ENCODE measurements around the gene NRIP1. TPM values are rescaled to one million over a fixed set of nuclear protein-coding genes. Genes with fewer than 3 reads are reported as not detected.
"Not testable (repeated sequence)": the region's sequence is repeated elsewhere in the genome, so short reads cannot be mapped to it uniquely, and the experiment has no call there.

NRIP1 gene
- total RNA-seq, 2 donors from 2014 or later: 14.1 to 18.1 TPM

DNA sequence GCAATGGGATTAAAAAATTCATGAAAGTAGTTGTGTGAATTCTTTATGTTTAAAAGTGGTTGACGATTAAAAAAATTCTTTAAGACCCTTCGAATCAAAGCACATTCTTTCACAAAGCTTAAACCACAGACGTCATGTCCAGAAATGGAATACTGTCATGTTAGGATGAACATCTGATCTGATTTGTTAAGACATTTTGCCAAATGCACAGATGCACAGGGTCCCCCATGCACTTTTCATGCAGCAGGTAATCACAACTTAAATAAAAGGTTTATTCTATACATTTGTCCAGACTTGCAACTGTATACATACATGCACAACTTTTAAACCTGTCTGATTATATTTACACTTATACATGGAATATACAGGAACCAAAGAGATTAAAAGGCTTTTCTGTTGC lies 103.3 kb downstream of the NRIP1 start:
- Mint-ChIP-seq H3K9me3 (no peaks in the 10 kb centered on the region), H3K27me3 (ENCODE audit: low read depth) (no peaks in the 10 kb centered on the region), H3K4me3 (no peak overlapping the region), H3K27ac (no peak overlapping the region), H3K4me1 (ENCODE audit: low read depth) (no peaks in the 10 kb centered on the region), H3K36me3 (ENCODE audit: insufficient read depth in 2 of 2) (peaks cover 0 to 3% of the 10 kb centered on the region in 2 donors)
- DNase-seq (no peak), ATAC-seq (replicated peaks in 1 of 2) (no peak)

DNA sequence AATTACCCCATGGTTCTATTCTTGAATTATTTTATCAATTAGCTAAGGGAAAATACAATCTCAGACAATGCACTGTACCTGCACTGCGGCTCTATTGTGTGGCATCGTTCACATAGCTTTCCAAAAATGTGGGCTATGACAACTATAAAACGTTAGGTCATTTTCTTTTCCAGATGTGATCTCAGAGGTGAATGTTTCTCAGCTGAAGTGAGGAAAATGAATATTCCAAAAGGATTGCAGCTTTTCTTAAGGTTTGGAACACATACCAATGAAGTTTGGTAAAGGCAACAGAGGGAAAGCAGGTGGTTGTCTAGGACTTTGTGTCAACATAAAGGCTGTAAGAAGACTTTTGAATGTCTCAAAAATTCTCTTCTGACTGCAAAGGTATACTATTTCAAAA lies 105.5 kb downstream of the NRIP1 start:
- Mint-ChIP-seq H3K9me3 (no peaks in the 10 kb centered on the region), H3K27me3 (ENCODE audit: low read depth) (no peaks in the 10 kb centered on the region), H3K4me1 (ENCODE audit: low read depth) (no peaks in the 10 kb centered on the region), H3K36me3 (ENCODE audit: insufficient read depth in 2 of 2) (no peaks in the 10 kb centered on the region), H3K27ac (no peak overlapping the region), H3K4me3 (no peak overlapping the region)
- no peak for ATAC-seq (replicated peaks in 1 of 2)
- no peak for DNase-seq

DNA sequence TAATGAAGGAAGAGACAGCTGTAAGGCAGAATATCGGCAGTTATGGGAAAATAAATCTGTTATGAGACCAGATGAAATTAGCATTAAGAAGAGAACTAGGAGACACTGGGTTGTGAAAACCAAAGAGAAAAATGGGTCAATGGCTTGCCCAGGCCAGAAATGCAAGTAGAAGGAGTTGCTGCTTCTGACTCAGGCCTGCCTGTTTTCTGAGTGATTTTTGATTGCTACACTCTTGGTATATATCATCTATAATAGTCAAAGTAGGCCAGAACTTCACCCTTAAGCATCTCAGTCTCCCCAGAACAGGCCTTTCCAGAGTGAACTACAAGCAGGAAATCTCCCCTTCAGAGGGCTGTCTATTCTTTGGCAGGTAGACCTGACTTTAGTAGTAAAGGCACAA lies 107.0 kb downstream of the NRIP1 start:
- Mint-ChIP-seq H3K4me3 (no peak overlapping the region), H3K36me3 (ENCODE audit: insufficient read depth in 2 of 2) (no peaks in the 10 kb centered on the region), H3K4me1 (ENCODE audit: low read depth) (no peaks in the 10 kb centered on the region), H3K27me3 (ENCODE audit: low read depth) (no peaks in the 10 kb centered on the region), H3K9me3 (no peaks in the 10 kb centered on the region), H3K27ac (no peak overlapping the region)
- no peak for DNase-seq
- ATAC-seq (replicated peaks in 1 of 2): no peak

DNA sequence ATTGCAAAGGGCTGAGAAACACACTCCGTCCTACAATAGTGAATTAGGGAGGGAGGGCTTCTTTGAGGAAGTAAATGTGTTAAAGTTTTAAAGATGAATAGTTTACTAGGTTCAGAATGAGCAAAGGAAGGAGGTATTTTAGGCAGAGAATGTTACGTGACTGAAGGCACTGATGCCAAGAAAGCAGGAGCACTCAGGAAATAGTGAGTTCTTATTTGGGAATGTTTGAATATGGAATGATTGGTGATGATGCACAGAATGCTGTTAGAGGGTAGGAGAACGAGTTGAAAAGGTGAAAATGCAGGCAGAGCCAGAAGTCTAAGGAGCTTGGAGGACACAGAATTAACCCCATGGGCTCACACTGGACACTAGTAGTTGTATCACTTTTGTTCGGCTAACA lies 108.0 kb downstream of the NRIP1 start:
- H3K4me1 Mint-ChIP-seq (ENCODE audit: low read depth): no peaks in the 10 kb centered on the region
- no peaks in the 10 kb centered on the region for H3K27me3 Mint-ChIP-seq (ENCODE audit: low read depth)
- no peak overlapping the region for H3K4me3 Mint-ChIP-seq
- DNase-seq (no peak), ATAC-seq (replicated peaks in 1 of 2) (no peak)
- H3K36me3 Mint-ChIP-seq (ENCODE audit: insufficient read depth in 2 of 2): no peaks in the 10 kb centered on the region
- H3K9me3 Mint-ChIP-seq: no peaks in the 10 kb centered on the region
- H3K27ac Mint-ChIP-seq: no peak overlapping the region

DNA sequence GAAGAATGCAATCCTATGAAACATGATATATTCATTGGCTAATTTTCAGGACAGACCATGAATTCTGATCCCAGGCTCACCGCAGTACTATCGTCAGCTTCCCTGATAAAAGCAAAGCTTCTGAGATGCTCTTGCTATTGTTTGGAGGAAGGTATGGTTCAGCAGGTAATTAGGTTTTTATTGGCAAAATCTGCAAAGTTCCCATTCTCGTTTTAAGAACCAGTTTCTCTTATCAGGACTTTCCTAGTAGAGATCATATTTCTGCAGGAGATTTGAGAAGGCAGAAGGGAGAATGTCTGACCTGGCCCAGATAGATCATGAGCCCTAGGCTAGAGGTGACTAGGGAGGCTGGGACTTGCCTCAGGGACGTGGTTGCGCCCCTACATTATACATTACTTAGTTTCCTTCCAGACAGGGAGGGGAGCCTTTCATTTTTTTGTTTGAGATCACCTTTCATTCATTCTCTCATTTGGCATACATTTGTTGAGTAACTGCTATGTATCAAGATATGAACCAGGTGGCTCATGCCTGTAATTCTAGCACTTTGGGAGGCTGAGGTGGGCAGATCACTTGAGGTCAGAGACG lies 108.8 kb downstream of the NRIP1 start:
- DNase-seq: no peak
- Mint-ChIP-seq H3K9me3 (no peaks in the 10 kb centered on the region), H3K27me3 (ENCODE audit: low read depth) (no peaks in the 10 kb centered on the region), H3K4me1 (ENCODE audit: low read depth) (no peaks in the 10 kb centered on the region), H3K27ac (no peak overlapping the region), H3K4me3 (no peak overlapping the region), H3K36me3 (ENCODE audit: insufficient read depth in 2 of 2) (no peaks in the 10 kb centered on the region)
- ATAC-seq (replicated peaks in 1 of 2): no peak

DNA sequence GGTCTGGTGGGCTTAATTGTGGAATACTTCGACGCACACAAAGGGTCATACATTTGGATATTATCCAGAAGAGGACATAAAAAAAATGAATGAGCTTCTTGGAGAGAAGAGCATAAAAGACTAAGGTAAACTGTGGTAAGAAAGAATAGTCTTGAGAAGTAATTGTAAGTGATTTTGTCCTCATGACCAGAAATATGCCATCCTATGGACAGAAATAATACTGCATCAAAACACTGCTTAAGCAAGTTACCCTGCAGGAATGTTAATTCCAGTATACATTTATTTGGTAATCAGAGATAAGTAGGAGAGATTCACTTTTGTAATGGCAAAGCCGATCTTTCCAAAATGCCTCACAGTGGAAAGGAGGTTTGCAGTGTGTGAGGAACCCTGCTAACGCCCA lies 111.9 kb downstream of the NRIP1 start:
- H3K4me3 Mint-ChIP-seq: no peak overlapping the region
- no peaks in the 10 kb centered on the region for H3K27me3 Mint-ChIP-seq (ENCODE audit: low read depth)
- DNase-seq (no peak), ATAC-seq (replicated peaks in 1 of 2) (no peak)
- H3K9me3 Mint-ChIP-seq: peaks cover 2 to 3% of the 10 kb centered on the region in 2 donors
- H3K36me3 Mint-ChIP-seq (ENCODE audit: insufficient read depth in 2 of 2): peaks cover 0 to 2% of the 10 kb centered on the region in 2 donors
- no peaks in the 10 kb centered on the region for H3K4me1 Mint-ChIP-seq (ENCODE audit: low read depth)
- H3K27ac Mint-ChIP-seq: no peak overlapping the region

DNA sequence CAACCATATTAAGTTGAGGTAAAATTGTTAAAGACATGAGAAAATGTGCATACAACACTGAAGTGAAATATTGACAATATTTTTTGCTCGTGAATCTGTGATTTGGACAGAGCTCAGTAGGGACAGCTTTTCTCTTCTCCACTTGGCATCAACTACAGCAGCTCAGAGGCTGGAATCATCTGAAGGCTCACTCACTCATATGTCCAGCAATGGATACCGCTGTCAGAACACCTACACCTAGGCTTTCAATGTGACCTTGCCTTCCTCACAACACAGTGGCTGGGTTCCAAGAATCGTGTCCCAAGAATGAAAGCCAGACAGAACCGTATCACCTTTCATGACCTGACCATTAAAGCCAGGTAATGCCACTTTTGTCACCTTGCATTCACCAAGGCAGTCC lies 115.2 kb downstream of the NRIP1 start:
- H3K4me1 Mint-ChIP-seq (ENCODE audit: low read depth): no peaks in the 10 kb centered on the region
- H3K9me3 Mint-ChIP-seq: peaks cover 2 to 3% of the 10 kb centered on the region in 2 donors

DNA sequence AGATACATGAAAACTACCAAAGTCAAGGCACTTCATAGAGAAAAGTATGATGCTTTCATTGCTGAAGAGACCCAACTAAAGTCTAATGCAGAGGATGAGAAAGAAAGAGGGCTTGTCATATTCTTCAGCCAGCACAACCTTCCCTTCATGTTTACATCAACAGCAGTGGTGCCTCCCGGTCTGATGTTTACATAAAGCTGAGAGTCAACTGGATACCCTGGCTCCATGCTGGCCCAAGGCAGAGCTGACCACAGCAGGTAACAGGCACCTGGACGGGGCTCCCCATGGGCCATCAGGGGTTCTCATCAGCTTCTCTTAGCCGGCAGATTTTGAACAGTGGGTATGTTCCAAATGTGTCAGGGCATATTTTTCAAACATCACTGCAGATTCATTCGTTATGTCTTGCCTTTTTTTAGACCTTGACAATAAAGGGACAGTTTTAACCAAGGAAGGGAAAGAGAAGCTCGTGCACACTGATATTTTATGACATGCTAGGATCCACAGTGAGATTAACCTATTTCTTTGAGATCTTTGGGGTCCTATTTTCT lies 117.1 kb downstream of the NRIP1 start:
- no peaks in the 10 kb centered on the region for H3K4me1 Mint-ChIP-seq (ENCODE audit: low read depth)
- ATAC-seq (replicated peaks in 1 of 2) (no peak), DNase-seq (no peak)
- H3K27me3 Mint-ChIP-seq (ENCODE audit: low read depth): no peaks in the 10 kb centered on the region
- peaks cover 2 to 3% of the 10 kb centered on the region in 2 donors for H3K9me3 Mint-ChIP-seq
- peaks cover 0 to 2% of the 10 kb centered on the region in 2 donors for H3K36me3 Mint-ChIP-seq (ENCODE audit: insufficient read depth in 2 of 2)
- H3K27ac Mint-ChIP-seq: no peak overlapping the region
- no peak overlapping the region for H3K4me3 Mint-ChIP-seq

More for the DNA sequence above, 115.2 kb downstream of the NRIP1 start:
- Mint-ChIP-seq H3K27me3 (ENCODE audit: low read depth) (no peaks in the 10 kb centered on the region), H3K4me3 (no peak overlapping the region), H3K36me3 (ENCODE audit: insufficient read depth in 2 of 2) (peaks cover 0 to 2% of the 10 kb centered on the region in 2 donors), H3K27ac (no peak overlapping the region)
- DNase-seq (no peak), ATAC-seq (replicated peaks in 1 of 2) (no peak)

DNA sequence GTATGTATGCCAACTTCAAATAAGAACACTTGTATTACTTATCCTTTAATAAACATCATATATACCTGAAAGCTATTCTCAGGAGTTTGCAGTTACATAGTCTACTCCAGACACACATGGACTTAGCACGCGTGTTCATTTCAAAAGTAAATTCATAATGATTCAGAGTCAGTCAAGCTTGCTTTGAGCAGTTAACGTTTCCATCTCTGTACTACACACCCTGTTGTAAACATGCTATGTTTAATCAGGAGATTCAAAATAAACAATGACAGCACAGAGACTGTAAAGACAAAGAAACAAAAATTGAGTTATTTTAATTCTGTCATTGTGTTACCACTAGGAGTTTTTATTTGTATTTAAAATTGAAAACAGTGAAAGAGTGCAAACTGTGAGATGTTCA lies 119.6 kb downstream of the NRIP1 start:
- H3K36me3 Mint-ChIP-seq (ENCODE audit: insufficient read depth in 2 of 2): peaks cover 0 to 2% of the 10 kb centered on the region in 2 donors
- ATAC-seq (replicated peaks in 1 of 2) (no peak), DNase-seq (no peak)
- H3K27me3 Mint-ChIP-seq (ENCODE audit: low read depth): no peaks in the 10 kb centered on the region
- no peak overlapping the region for H3K4me3 Mint-ChIP-seq
- H3K27ac Mint-ChIP-seq: no peak overlapping the region
- H3K9me3 Mint-ChIP-seq: peaks cover 2 to 6% of the 10 kb centered on the region in 2 donors
- H3K4me1 Mint-ChIP-seq (ENCODE audit: low read depth): no peaks in the 10 kb centered on the region

DNA sequence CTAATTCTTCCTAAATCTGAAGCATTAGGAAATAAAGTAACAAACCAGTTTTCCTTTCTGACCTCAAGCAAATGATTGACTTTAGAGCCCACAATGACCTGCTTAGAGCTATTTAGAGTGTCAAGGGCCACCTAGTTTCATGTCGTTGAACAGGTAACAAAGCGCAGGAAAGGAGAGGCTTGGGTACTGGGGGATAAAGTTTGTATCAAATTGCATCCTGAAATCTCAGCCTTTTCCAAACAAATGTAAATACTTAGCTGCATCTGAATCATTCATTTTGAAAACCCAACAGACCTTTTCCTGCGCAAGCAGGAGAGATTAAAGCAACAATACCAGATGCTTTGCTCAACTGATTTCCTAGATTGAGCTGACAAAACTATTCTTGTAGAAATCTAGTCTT lies 121.2 kb downstream of the NRIP1 start:
- Mint-ChIP-seq H3K36me3 (ENCODE audit: insufficient read depth in 2 of 2) (peaks cover 0 to 2% of the 10 kb centered on the region in 2 donors), H3K4me1 (ENCODE audit: low read depth) (no peaks in the 10 kb centered on the region), H3K27me3 (ENCODE audit: low read depth) (no peaks in the 10 kb centered on the region), H3K4me3 (no peak overlapping the region), H3K27ac (no peak overlapping the region), H3K9me3 (peaks cover 3% of the 10 kb centered on the region in 2 donors)
- DNase-seq (no peak), ATAC-seq (replicated peaks in 1 of 2) (no peak)

DNA sequence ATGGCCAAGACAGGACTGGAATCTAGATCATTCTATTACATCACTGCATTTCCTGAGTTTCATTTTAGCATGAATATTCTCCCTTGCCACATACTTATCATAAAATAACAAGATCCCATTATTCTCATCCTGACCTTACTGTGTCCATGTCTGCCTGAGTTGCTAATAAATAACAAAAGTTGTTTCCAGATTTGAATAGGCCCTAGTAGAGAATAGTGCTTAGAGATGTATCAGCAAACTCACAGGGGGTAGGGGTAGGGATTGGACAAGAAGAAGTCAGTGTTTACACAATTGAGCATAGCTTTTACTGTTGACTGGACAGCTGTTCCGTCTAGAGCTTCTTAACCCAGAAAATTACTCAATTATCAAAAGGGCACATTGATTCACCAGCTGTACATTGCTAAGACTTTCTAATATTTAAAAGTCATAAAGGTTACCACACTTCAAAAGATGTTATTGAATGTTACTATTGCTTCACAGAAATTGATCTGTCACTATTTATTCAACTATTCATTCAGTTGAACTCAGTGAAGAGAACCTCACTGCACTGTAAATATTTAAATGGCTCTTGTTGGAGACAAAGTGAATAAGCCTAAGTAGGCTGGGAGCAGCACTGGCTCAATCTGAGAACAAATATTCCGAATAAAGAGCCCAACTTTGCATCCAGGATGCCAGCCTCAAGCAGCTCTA lies 121.9 kb downstream of the NRIP1 start:
- Mint-ChIP-seq H3K27ac (no peak overlapping the region), H3K4me1 (ENCODE audit: low read depth) (no peaks in the 10 kb centered on the region), H3K4me3 (no peak overlapping the region), H3K27me3 (ENCODE audit: low read depth) (no peaks in the 10 kb centered on the region), H3K36me3 (ENCODE audit: insufficient read depth in 2 of 2) (peaks cover 0 to 4% of the 10 kb centered on the region in 2 donors), H3K9me3 (peaks cover 5 to 6% of the 10 kb centered on the region in 2 donors)
- ATAC-seq (replicated peaks in 1 of 2) (no peak), DNase-seq (no peak)

DNA sequence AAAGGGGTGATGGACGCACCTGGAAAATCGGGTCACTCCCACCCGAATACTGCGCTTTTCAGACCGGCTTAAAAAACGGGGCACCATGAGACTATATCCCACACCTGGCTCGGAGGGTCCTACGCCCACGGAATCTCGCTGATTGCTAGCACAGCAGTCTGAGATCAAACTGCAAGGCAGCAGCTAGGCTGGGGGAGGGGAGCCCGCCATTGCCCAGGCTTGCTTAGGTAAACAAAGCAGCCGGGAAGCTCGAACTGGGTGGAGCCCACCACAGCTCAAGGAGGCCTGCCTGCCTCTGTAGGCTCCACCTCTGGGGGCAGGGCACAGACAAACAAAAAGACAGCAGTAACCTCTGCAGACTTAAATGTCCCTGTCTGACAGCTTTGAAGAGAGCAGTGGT lies 137.5 kb downstream of the NRIP1 start:
- ATAC-seq (replicated peaks in 1 of 2); H3K9me3 Mint-ChIP-seq; H3K27me3 Mint-ChIP-seq (ENCODE audit: low read depth); DNase-seq; H3K4me3 Mint-ChIP-seq; H3K36me3 Mint-ChIP-seq (ENCODE audit: insufficient read depth in 2 of 2); H3K4me1 Mint-ChIP-seq (ENCODE audit: low read depth); H3K27ac Mint-ChIP-seq: not testable (repeated sequence)

DNA sequence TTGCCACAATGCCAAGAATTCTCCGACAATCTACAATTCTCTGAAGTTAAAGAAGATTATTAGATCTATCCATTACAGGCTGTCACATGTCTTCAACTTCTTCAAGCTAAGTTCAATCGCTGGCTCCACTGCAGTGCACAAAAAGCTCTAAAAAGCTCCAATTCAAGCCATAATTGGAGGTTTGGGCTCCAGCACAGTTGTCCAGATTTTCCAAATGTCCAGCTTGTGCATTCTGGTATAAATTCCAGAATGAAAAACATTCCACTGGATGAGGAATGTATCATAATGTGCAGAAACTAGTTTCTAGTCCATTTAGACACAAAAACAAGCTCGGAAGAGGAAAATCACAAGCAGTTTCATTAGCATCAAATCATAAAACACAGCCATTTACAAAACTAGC lies 138.6 kb downstream of the NRIP1 start:
- ATAC-seq (replicated peaks in 1 of 2) (no peak), DNase-seq (no peak)
- Mint-ChIP-seq H3K27me3 (ENCODE audit: low read depth) (no peaks in the 10 kb centered on the region), H3K4me1 (ENCODE audit: low read depth) (no peaks in the 10 kb centered on the region), H3K4me3 (no peak overlapping the region), H3K9me3 (no peaks in the 10 kb centered on the region), H3K27ac (no peak overlapping the region), H3K36me3 (ENCODE audit: insufficient read depth in 2 of 2) (no peaks in the 10 kb centered on the region)

DNA sequence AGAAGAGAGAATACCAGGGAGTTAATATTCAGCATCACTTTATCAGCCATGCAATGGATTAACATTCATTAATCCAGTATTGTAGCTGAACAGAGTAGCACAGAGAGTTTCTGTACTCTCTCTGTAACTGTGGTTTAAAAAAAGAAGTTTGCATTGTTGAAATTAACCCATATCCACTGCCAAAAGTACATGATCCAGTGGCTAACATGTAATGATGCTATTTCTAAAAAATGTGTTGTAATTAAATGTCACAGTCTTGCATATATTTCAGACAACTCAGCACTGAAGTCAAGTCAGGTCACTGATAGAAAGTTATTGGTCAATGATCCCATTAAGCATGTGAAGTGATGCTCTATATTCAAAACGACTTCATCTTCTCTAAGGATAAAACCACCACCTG lies 141.3 kb downstream of the NRIP1 start:
- Mint-ChIP-seq H3K27ac (no peak overlapping the region), H3K27me3 (ENCODE audit: low read depth) (no peaks in the 10 kb centered on the region), H3K9me3 (no peaks in the 10 kb centered on the region), H3K36me3 (ENCODE audit: insufficient read depth in 2 of 2) (no peaks in the 10 kb centered on the region), H3K4me1 (ENCODE audit: low read depth) (no peaks in the 10 kb centered on the region), H3K4me3 (no peak overlapping the region)
- DNase-seq (no peak), ATAC-seq (replicated peaks in 1 of 2) (no peak)
